ENCODE measurements around the gene DHRS3. TPM values are rescaled to one million over a fixed set of nuclear protein-coding genes. Genes with fewer than 3 reads are reported as not detected.

Gene DHRS3
- 52.2 and 54.5 TPM in 2 replicates for total RNA-seq (2021)
- long read RNA-seq, transcript DHRS3-204 (6 exons, 1,722 nt) = major isoform, 91 of 130 reads
- long read RNA-seq, partial matches to known transcripts = 9 of 130 reads
- long read RNA-seq, other reads (novel, unspliced or antisense) = 30 of 130 reads

DNA sequence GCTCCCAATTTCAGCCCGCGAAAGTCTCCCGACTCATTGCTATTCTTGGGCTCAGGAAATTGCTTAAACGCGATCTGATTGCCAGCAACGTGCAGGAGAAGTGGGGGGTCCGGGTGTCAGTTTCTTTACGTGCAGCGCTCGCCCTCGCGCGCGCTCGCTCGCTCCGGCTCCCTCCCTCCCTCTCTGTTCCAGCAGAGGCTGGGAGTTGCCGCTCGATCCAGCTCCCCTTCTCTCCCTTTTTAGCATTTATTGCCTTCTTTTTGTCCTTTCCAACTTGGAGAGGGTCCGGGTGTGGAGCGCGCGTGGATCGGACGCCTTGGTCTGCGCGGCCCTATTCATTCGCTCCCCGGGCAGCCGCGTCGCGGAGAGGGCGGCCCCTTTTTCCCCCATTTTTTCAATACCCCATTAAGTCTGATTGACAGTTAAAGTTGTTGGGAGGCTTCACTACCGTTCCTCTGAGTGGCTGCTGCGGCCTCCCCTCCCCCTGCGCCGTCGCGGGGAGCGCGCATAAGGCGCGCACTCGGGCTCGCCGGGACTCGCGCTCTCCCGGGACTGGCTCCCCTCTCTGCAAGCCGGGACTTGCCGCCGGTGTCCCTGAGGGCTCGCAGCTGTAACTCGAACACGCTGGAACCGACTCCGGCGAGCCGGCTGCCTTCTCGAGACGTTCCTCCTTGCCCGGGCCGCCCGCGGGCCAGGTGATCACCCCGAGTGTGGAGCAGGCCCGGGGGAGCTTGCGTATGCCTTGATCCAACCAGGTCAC is at the start of gene DHRS3:
TSS of gene DHRS3 (minus strand) at position 310 of the 760 bp plus-strand sequence. CDS start 862 bp downstream, outside the sequence.
- peaks cover 65 to 66% of the 10 kb centered on the region in 2 experiments for H3K4me1 Mint-ChIP-seq
- no peaks in the 10 kb centered on the region for H3K9me3 Mint-ChIP-seq
- Histone ChIP-seq H2BK15ac (ENCODE audit: low read depth, low read length) (no peak within 1 kb of the TSS), H2BK120ac (ENCODE audit: low read depth, low read length, poor library complexity, severe bottlenecking) (no peak within 1 kb of the TSS), H2AFZ (ENCODE audit: low read length) (no peak within 1 kb of the TSS), H3K23me2 (ENCODE audit: insufficient read length, low read depth, low read length, poor library complexity, severe bottlenecking) (peaks cover 25% of the 10 kb centered on the region), H3K23ac (ENCODE audit: insufficient read length, low read depth, low read length) (no peak within 1 kb of the TSS), H3K18ac (ENCODE audit: insufficient read length, low read depth, low read length) (peak within 1 kb of the TSS; percentile 66), H3K9me3 (ENCODE audit: control insufficient read depth, low read depth, low read length) (no peaks in the 10 kb centered on the region), H3K4ac (ENCODE audit: low read depth, low read length) (no peak within 1 kb of the TSS), H4K5ac (ENCODE audit: insufficient read length, low read depth, low read length) (no peak within 1 kb of the TSS), H3K4me2 (ENCODE audit: insufficient read depth, insufficient read length, low read length) (peak within 1 kb of the TSS; percentile 75), H2BK12ac (ENCODE audit: insufficient read length, low read depth, low read length) (no peak within 1 kb of the TSS), H4K8ac (replicated peaks; ENCODE audit: insufficient read length, low read depth, low read length) (no peak within 1 kb of the TSS), H3K27ac (ENCODE audit: insufficient read length, low read depth, low read length) (no peak within 1 kb of the TSS), H4K91ac (ENCODE audit: insufficient read length, low read depth, low read length) (no peak within 1 kb of the TSS), H3K56ac (ENCODE audit: insufficient read length, low read depth, low read length) (no peak within 1 kb of the TSS), H3K79me1 (ENCODE audit: insufficient read depth, low read depth, low read length, poor library complexity, severe bottlenecking) (no peaks in the 10 kb centered on the region), H3K79me2 (ENCODE audit: insufficient read depth, low read length) (no peaks in the 10 kb centered on the region), H3K14ac (ENCODE audit: insufficient read depth, low read length) (peak within 1 kb of the TSS; percentile 4; the same call in 1 of the 2 replicates), H2BK5ac (ENCODE audit: insufficient read length, low read length) (no peak within 1 kb of the TSS), H2BK20ac (ENCODE audit: low read depth, low read length, poor library complexity, severe bottlenecking) (no peak within 1 kb of the TSS), H3K9ac (ENCODE audit: extremely low read depth, insufficient read length, low read length) (peak within 1 kb of the TSS; percentile 61), H4K20me1 (ENCODE audit: control insufficient read depth, insufficient read depth, insufficient read length) (no peaks in the 10 kb centered on the region), H3K4me1 (ENCODE audit: insufficient read depth, low read length) (peaks cover 2% of the 10 kb centered on the region; the same call in 1 of the 2 replicates), H3T11ph (ENCODE audit: low read length) (no peak within 1 kb of the TSS), H2AK5ac (ENCODE audit: insufficient read length, low read length) (no peak within 1 kb of the TSS), H3K27me3 (ENCODE audit: insufficient read depth, low read length) (no peaks in the 10 kb centered on the region)
- H3K36me3 Mint-ChIP-seq (ENCODE audit: insufficient read depth in 1 of 3, low read depth in 3 of 3) = peaks cover 3 to 20% (median 12%) of the 10 kb centered on the region in 3 experiments; a peak in 6 of 7 replicates
- peak; percentile 87 for DNase-seq
- no CpG with 5 or more reads among the region's 69 CpGs for WGBS (ENCODE audit: extremely low coverage, insufficient read length, low lambda C conversion rate)
- TF ChIP-seq, protein P1, sequence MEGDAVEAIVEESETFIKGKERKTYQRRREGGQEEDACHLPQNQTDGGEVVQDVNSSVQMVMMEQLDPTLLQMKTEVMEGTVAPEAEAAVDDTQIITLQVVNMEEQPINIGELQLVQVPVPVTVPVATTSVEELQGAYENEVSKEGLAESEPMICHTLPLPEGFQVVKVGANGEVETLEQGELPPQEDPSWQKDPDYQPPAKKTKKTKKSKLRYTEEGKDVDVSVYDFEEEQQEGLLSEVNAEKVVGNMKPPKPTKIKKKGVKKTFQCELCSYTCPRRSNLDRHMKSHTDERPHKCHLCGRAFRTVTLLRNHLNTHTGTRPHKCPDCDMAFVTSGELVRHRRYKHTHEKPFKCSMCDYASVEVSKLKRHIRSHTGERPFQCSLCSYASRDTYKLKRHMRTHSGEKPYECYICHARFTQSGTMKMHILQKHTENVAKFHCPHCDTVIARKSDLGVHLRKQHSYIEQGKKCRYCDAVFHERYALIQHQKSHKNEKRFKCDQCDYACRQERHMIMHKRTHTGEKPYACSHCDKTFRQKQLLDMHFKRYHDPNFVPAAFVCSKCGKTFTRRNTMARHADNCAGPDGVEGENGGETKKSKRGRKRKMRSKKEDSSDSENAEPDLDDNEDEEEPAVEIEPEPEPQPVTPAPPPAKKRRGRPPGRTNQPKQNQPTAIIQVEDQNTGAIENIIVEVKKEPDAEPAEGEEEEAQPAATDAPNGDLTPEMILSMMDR (conservative IDR thresholded peaks at IDR 0.05) = no peak
- no peaks in the 10 kb centered on the region for H3K27me3 Mint-ChIP-seq (ENCODE audit: low read depth)
- H3K27ac Mint-ChIP-seq = peak within 1 kb of the TSS; percentile 97 to 99 (median 98)
- peak within 1 kb of the TSS; percentile 96 to 98 for H3K4me3 Mint-ChIP-seq

All from H9 (cell line).